Hepatocyte (in vitro differentiated cells): ENCODE measurements around the gene KLHL24.

ENCODE experiments used
- EZH2 ChIP-seq: fragments of 200-600 bp; sonication (generic); IDR thresholded peaks from 2 replicates; pipeline ENCODE4 v1.6.1; 2016; ENCODE audit warnings: antibody characterized with exemption, mild to moderate bottlenecking, borderline replicate concordance
- TF ChIP-seq, protein P1 (sequence below): fragments of 200-600 bp; sonication (generic); IDR thresholded peaks from 2 replicates; pipeline ENCODE4 v1.5.1; 2016; ENCODE audit warnings: antibody characterized with exemption, mild to moderate bottlenecking; ENCODE audit not compliant: poor library complexity

DNA sequence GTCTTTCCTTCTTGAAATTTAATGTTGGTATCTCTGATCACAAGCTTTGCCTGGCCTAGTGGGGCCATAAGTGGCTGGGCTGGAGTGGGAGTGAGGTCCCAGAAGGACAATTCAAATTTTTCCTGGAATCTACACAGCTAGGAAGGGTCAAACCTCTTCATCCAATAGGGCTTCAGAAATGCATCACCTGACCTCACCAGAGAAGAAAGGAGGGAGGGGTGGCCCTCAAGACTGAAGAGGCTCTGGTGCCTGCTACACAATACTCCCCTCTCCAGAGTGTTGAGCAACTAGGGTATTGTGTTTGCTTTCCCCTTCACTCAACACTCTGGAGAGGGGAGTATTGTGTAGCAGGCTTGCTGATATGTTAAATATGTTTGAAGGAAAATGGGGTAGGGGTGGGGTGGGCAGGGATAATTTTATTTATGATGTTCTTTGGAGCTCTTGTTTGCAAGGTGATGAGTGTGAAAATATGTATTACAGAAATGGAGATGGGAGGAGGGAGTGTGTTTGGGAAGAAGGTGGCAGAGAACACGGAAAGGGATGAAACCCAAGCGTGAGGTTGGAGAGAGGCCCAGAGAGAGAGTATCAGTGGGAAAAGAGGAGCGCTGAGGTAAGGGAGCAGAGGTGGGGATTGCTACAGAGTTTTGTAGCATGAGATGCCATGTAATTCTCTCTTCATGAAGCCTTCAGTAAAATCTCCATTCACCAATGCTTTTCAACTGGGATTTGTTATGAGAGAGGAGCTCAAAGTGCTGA, 5.7 kb upstream of the KLHL24 start:
- TF ChIP-seq, protein P1, sequence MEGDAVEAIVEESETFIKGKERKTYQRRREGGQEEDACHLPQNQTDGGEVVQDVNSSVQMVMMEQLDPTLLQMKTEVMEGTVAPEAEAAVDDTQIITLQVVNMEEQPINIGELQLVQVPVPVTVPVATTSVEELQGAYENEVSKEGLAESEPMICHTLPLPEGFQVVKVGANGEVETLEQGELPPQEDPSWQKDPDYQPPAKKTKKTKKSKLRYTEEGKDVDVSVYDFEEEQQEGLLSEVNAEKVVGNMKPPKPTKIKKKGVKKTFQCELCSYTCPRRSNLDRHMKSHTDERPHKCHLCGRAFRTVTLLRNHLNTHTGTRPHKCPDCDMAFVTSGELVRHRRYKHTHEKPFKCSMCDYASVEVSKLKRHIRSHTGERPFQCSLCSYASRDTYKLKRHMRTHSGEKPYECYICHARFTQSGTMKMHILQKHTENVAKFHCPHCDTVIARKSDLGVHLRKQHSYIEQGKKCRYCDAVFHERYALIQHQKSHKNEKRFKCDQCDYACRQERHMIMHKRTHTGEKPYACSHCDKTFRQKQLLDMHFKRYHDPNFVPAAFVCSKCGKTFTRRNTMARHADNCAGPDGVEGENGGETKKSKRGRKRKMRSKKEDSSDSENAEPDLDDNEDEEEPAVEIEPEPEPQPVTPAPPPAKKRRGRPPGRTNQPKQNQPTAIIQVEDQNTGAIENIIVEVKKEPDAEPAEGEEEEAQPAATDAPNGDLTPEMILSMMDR: no peak
- no peak for TF ChIP-seq EZH2
